H1 (cell line): Measurements from ENCODE around the gene STX10. TPM values are rescaled to one million over a fixed set of nuclear protein-coding genes. Genes with fewer than 3 reads are reported as not detected.

Experiments
- CTCF ChIA-PET: fragments of 300-600 bp; sonication (Branson Sonifier 250); formaldehyde crosslinking; loops from one replicate; lab custom pipeline; 2021; ENCODE audit not compliant: partially characterized antibody; lab: Charles Lee
- POLR2A ChIA-PET: fragments of 300-600 bp; sonication (Branson Sonifier 250); formaldehyde crosslinking; loops from one replicate; lab custom pipeline; 2021; ENCODE audit warnings: inconsistent platforms; ENCODE audit not compliant: partially characterized antibody; lab: Charles Lee
- DNase-seq, 2 experiments: peaks; one replicate each; pipeline versions ENCODE4 v3.0.0 to v3.0.0-alpha.2; 2010 to 2022; ENCODE audit warnings: low spot score in 2 of 2, low read depth in 1 of 2, mixed read lengths in 1 of 2
- FAIRE-seq: peaks from 2 replicates; lab custom pipeline; 2011; peaks lifted over from hg19 to GRCh38; lab: Jason Lieb, UNC
- H2AFZ ChIP-seq: 2 replicates; pipeline ENCODE4 v1.8.1; 2012; ENCODE audit warnings: low read length, inconsistent platforms
- H2AK5ac ChIP-seq: 2 replicates; pipeline ENCODE4 v1.6.1; 2013; ENCODE audit warnings: low read depth, low read length
- H2BK120ac ChIP-seq: replicated peaks from 2 replicates; pipeline ENCODE3; 2013; ENCODE audit warnings: low read depth, low read length, inconsistent platforms
- H2BK12ac ChIP-seq: 2 replicates; pipeline ENCODE4 v1.6.1; 2013; ENCODE audit warnings: low read depth, low read length
- H2BK15ac ChIP-seq: 2 replicates; pipeline ENCODE4 v1.6.1; 2013; ENCODE audit warnings: low read length
- H2BK20ac ChIP-seq: 2 replicates; pipeline ENCODE4 v1.6.1; 2013; ENCODE audit warnings: low read length
- H2BK5ac ChIP-seq: 2 replicates; pipeline ENCODE4 v1.6.1; 2013; ENCODE audit warnings: low read depth, low read length
- H3K14ac ChIP-seq: 2 replicates; pipeline ENCODE4 v1.6.1; 2013; ENCODE audit warnings: inconsistent platforms; ENCODE audit not compliant: insufficient read length
- H3K18ac ChIP-seq: 2 replicates; pipeline ENCODE4 v1.6.1; 2013; ENCODE audit warnings: low read length; ENCODE audit errors: extremely low read depth
- H3K23ac ChIP-seq: 2 replicates; pipeline ENCODE4 v1.6.1; 2013; ENCODE audit warnings: inconsistent platforms; ENCODE audit not compliant: insufficient read length
- H3K23me2 ChIP-seq: 2 replicates; pipeline ENCODE4 v1.6.1; 2013; ENCODE audit warnings: low read depth, low read length
- H3K27ac ChIP-seq: 2 replicates; pipeline ENCODE4 v1.6.1; 2011; ENCODE audit warnings: low read depth, low read length, inconsistent platforms
- H3K27me3 ChIP-seq, 4 experiments: replicated peaks in 1 of 4; 1 replicate in 1 of 4; 2 replicates in 3 of 4; pipeline versions ENCODE4 v1.6.1 to v1.8.1; 2011 to 2013; ENCODE audit warnings: low read length in 3 of 4, mild to moderate bottlenecking in 3 of 4, inconsistent platforms in 2 of 4, mixed read lengths in 2 of 4, moderate library complexity in 1 of 4; ENCODE audit not compliant: control insufficient read depth in 3 of 4, insufficient read depth in 3 of 4; ENCODE audit errors: extremely low read depth in 1 of 4
- H3K36me3 ChIP-seq, 4 experiments: 2 replicates each; pipeline versions ENCODE4 v1.6.1 to v1.8.1; 2011 to 2013; ENCODE audit warnings: mild to moderate bottlenecking in 4 of 4, low read length in 3 of 4, moderate library complexity in 2 of 4, control low read depth in 1 of 4, inconsistent platforms in 1 of 4; ENCODE audit not compliant: insufficient read depth in 4 of 4, control insufficient read depth in 2 of 4
- H3K4ac ChIP-seq: replicated peaks from 2 replicates; pipeline ENCODE3; 2013; ENCODE audit warnings: low read length, low read depth, mixed read lengths, inconsistent platforms; ENCODE audit not compliant: insufficient read length
- H3K4me1 ChIP-seq, 4 experiments: replicated peaks in 1 of 4; 1 replicate in 1 of 4; 2 replicates in 3 of 4; pipeline versions ENCODE4 v1.6.1 to v1.8.1; 2011 to 2013; ENCODE audit warnings: low read length in 3 of 4, inconsistent platforms in 2 of 4, mixed read lengths in 1 of 4; ENCODE audit not compliant: insufficient read depth in 4 of 4, control insufficient read depth in 3 of 4
- H3K4me2 ChIP-seq, 2 experiments: 2 replicates each; pipeline versions ENCODE4 v1.6.1 to v1.8.1; 2011 to 2013; ENCODE audit warnings: low read depth in 2 of 2, low read length in 2 of 2, control low read depth in 1 of 2, inconsistent platforms in 1 of 2, mild to moderate bottlenecking in 1 of 2; ENCODE audit not compliant: insufficient read depth in 1 of 2
- H3K4me3 ChIP-seq, 4 experiments: fragments of 200-600, 300-600 bp in 1 of 4; sonication (generic), shearing (Covaris generic), sonication (Bioruptor Twin) in 1 of 4; 2 replicates each; pipeline versions ENCODE4 v1.5.1 to v1.8.1; 2011 to 2016; ENCODE audit warnings: low read length in 4 of 4, low read depth in 3 of 4, control low read depth in 2 of 4, inconsistent platforms in 2 of 4, mild to moderate bottlenecking in 2 of 4, mixed read lengths in 1 of 4, moderate library complexity in 1 of 4; ENCODE audit not compliant: insufficient read depth in 2 of 4; ENCODE audit errors: extremely low read depth in 1 of 4
- H3K56ac ChIP-seq: replicated peaks from 2 replicates; pipeline ENCODE3; 2013; ENCODE audit warnings: low read depth, mild to moderate bottlenecking, mixed read lengths, low read length, inconsistent platforms; ENCODE audit not compliant: insufficient read length
- H3K79me1 ChIP-seq: 2 replicates; pipeline ENCODE4 v1.6.1; 2013; ENCODE audit warnings: low read depth, low read length, control low read depth
- H3K79me2 ChIP-seq, 2 experiments: 2 replicates each; pipeline versions ENCODE4 v1.6.1 to v1.8.1; 2012 to 2013; ENCODE audit warnings: low read length in 2 of 2, mild to moderate bottlenecking in 2 of 2, inconsistent platforms in 1 of 2; ENCODE audit not compliant: insufficient read depth in 2 of 2, control insufficient read depth in 1 of 2
- H3K9ac ChIP-seq, 4 experiments: replicated peaks in 1 of 4; 1 replicate in 1 of 4; 2 replicates in 3 of 4; pipeline versions ENCODE4 v1.6.1 to v1.8.1; 2011 to 2013; ENCODE audit warnings: low read depth in 3 of 4, low read length in 3 of 4, control low read depth in 2 of 4, mild to moderate bottlenecking in 2 of 4, moderate library complexity in 2 of 4, inconsistent platforms in 1 of 4; ENCODE audit errors: extremely low read depth in 1 of 4
- H3K9me3 ChIP-seq, 2 experiments: 2 replicates each; pipeline versions ENCODE4 v1.6.1 to v1.8.1; 2012 to 2013; ENCODE audit warnings: mild to moderate bottlenecking in 2 of 2, moderate library complexity in 2 of 2, control low read depth in 1 of 2, inconsistent platforms in 1 of 2, low read depth in 1 of 2, low read length in 1 of 2, mixed read lengths in 1 of 2; ENCODE audit not compliant: insufficient read depth in 2 of 2
- H4K20me1 ChIP-seq, 2 experiments: replicated peaks in 1 of 2; 2 replicates each; pipeline versions ENCODE3 to v1.8.1; 2011 to 2013; ENCODE audit warnings: inconsistent platforms in 2 of 2, low read length in 2 of 2, mild to moderate bottlenecking in 1 of 2; ENCODE audit not compliant: insufficient read depth in 2 of 2, control insufficient read depth in 1 of 2
- H4K5ac ChIP-seq: 2 replicates; pipeline ENCODE4 v1.6.1; 2013; ENCODE audit warnings: low read length, low read depth, mixed read lengths, inconsistent platforms; ENCODE audit not compliant: insufficient read length
- H4K8ac ChIP-seq: 2 replicates; pipeline ENCODE4 v1.8.0; 2013; ENCODE audit warnings: mild to moderate bottlenecking, moderate library complexity, low read length, inconsistent platforms; ENCODE audit not compliant: insufficient read depth; ENCODE audit errors: extremely low read depth
- H4K91ac ChIP-seq: replicated peaks from 2 replicates; pipeline ENCODE3; 2013; ENCODE audit warnings: low read length, mixed read lengths, inconsistent platforms; ENCODE audit not compliant: insufficient read length
- ATF3 ChIP-seq: IDR thresholded peaks from 2 replicates; pipeline ENCODE4 v1.6.1; 2011; ENCODE audit warnings: low read depth, mild to moderate bottlenecking, low read length; ENCODE audit not compliant: insufficient read depth
- GABPA ChIP-seq: IDR thresholded peaks from 2 replicates; pipeline ENCODE4 v1.6.1; 2011; ENCODE audit warnings: mild to moderate bottlenecking, low read length, moderate library complexity, borderline replicate concordance; ENCODE audit not compliant: insufficient read depth
- WGBS, 2 experiments: shearing (Covaris generic) in 1 of 2; methylation state at CpG; one replicate each; pipeline versions ENCODE4 v1.1.6 to v1.1.7; 2013 to 2015; ENCODE audit warnings: low lambda C conversion rate in 2 of 2, mixed read lengths in 2 of 2, inconsistent platforms in 1 of 2, low coverage in 1 of 2, missing lambda C conversion rate in 1 of 2; ENCODE audit not compliant: insufficient replicate concordance in 2 of 2, insufficient coverage in 1 of 2, insufficient read length in 1 of 2; ENCODE audit errors: extremely low coverage in 1 of 2, missing lambda C conversion rate in 1 of 2; 5-methylcytosine and 5-hydroxymethylcytosine counted together
- polyA plus RNA-seq, 7 experiments: library from polyadenylated mRNA; depleted of rRNA in 3 of 7; stranded (reverse) in 5 of 7; unstranded in 2 of 7; fragments of >200 nt in 5 of 7; fragments of 200-250 nt in 2 of 7; gene quantifications; 1 replicate in 5 of 7; 2 replicates in 1 of 7; 4 replicates in 1 of 7; pipeline versions ENCODE4 v1.2.1 to v1.2.3, GENCODE V29; 2011 to 2013; ENCODE audit warnings: missing spikeins in 2 of 7, mixed read lengths in 2 of 7
- total RNA-seq: library from RNA; stranded (reverse); fragmentation: NEBNext Ultra II Directional; extraction: Animal tissue kit (Norgen Biotek cat#: 25700); gene quantifications from 2 replicates; pipeline ENCODE4 v1.2.1, GENCODE V29; 2021

Gene STX10
- total and polyA plus RNA-seq, 2 of the 8 experiments (the other 6 are each of a cell fraction or from before 2014, with no cell fraction given), result 53.0 to 80.1 TPM

DNA sequence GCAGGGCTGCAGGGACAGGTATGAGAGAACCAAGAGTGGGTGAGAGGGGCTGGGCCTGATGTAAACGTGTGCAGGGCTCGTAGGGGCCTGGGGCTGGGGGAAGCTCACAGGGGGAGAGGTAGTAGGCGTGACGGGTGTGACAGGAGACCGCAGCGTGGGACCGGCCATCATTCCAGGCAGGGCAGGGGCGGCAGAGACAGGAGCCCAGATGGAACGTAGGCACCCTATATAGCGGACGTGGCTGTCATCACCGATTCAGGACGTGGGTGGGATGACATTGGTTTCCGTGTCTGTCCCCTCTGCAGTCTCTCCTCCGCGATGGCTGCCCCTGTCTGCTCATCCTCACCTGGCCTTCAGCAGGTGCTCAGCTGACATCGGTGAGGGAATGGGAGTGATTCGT is 48.5 kb upstream of the STX10 start:
- H3K4me1 ChIP-seq, result no peaks in the 10 kb centered on the region
- H3K56ac ChIP-seq, result no peak overlapping the region
- TF ChIP-seq GABPA (no peak), ATF3 (no peak)
- no peak overlapping the region; the same call in 1 of the 2 replicates for H2BK15ac ChIP-seq
- H3K9ac ChIP-seq, result no peak overlapping the region
- H3K23me2 ChIP-seq, result no peaks in the 10 kb centered on the region
- H2BK120ac ChIP-seq, result no peak overlapping the region
- H3K79me2 ChIP-seq, result no peaks in the 10 kb centered on the region
- no peaks in the 10 kb centered on the region for H4K20me1 ChIP-seq
- no peak overlapping the region for H4K8ac ChIP-seq
- no peaks in the 10 kb centered on the region for H3K27me3 ChIP-seq
- H3K36me3 ChIP-seq, result no peaks in the 10 kb centered on the region
- H2BK12ac ChIP-seq, result 0 out of 2 replicates have a peak overlapping the region, but pooled peaks have one; percentile 9
- H3K27ac ChIP-seq, result no peak overlapping the region
- no peak overlapping the region for H3K14ac ChIP-seq
- ChIA-PET CTCF (interaction anchor here (0.7 to 7.1 kb wide), 3 partner anchors 16 to 391 kb away, joined by 4 to 89 read pairs (median 4); no protein-coding TSS in a partner anchor), POLR2A (interaction anchor here (0.7 to 2.2 kb wide), 2 partner anchors 46 to 82 kb away, joined by 3 to 6 read pairs; partner anchors contain the start of gene TRMT1)
- H3K23ac ChIP-seq, result no peak overlapping the region
- no peak overlapping the region for H2AFZ ChIP-seq
- no peak overlapping the region for H2BK20ac ChIP-seq
- DNase-seq (no peak), FAIRE-seq (no peak)
- H3K4me2 ChIP-seq, result no peak overlapping the region
- WGBS, 2 experiments, result 90% methylated on average over 18 of the region's 18 CpGs; no CpG with 5 or more reads in 1 of the 2 experiments
- H3K79me1 ChIP-seq, result no peaks in the 10 kb centered on the region
- no peak overlapping the region for H3K4ac ChIP-seq
- no peak overlapping the region for H4K91ac ChIP-seq
- H4K5ac ChIP-seq, result no peak overlapping the region
- H2AK5ac ChIP-seq, result no peak overlapping the region
- no peak overlapping the region for H2BK5ac ChIP-seq
- no peak overlapping the region for H3K4me3 ChIP-seq
- no peak overlapping the region for H3K18ac ChIP-seq
- no peaks in the 10 kb centered on the region for H3K9me3 ChIP-seq
